IMR-90 (cell line): ENCODE measurements around the gene UBE2E2.

Experiments
- BHLHE40 ChIP-seq: fragments of 150-350 bp; IDR thresholded peaks from 2 replicates; pipeline ENCODE4 v1.6.1; 2016; ENCODE audit warnings: mild to moderate bottlenecking, low read depth, low read length
- CEBPB ChIP-seq: IDR thresholded peaks from 2 replicates; pipeline ENCODE4 v1.6.1; 2012; ENCODE audit warnings: low read depth, low read length, improper control_type of control experiment
- FOS ChIP-seq: fragments of 150-350 bp; IDR thresholded peaks from 2 replicates; pipeline ENCODE4 v1.6.1; 2016; ENCODE audit warnings: low read depth, low read length
- MXI1 ChIP-seq: IDR thresholded peaks from 2 replicates; pipeline ENCODE4 v1.6.1; 2012; ENCODE audit warnings: low read depth, mild to moderate bottlenecking, low read length, moderate library complexity, borderline replicate concordance
- NFE2L2 ChIP-seq: fragments of 150-350 bp; IDR thresholded peaks from 2 replicates; pipeline ENCODE4 v1.6.1; 2016; ENCODE audit warnings: low read depth, mild to moderate bottlenecking, low read length
- POLR2A ChIP-seq: IDR thresholded peaks from 2 replicates; pipeline ENCODE4 v1.6.1; 2012; ENCODE audit warnings: mild to moderate bottlenecking, low read depth, low read length
- RAD21 ChIP-seq: IDR thresholded peaks from 2 replicates; pipeline ENCODE4 v1.6.1; 2012; ENCODE audit warnings: low read length, improper control_type of control experiment
- RCOR1 ChIP-seq: IDR thresholded peaks from 2 replicates; pipeline ENCODE4 v1.6.1; 2012; ENCODE audit warnings: mild to moderate bottlenecking, low read length, improper control_type of control experiment; ENCODE audit not compliant: insufficient replicate concordance
- RFX5 ChIP-seq: IDR thresholded peaks from 2 replicates; pipeline ENCODE4 v1.8.0; 2012; ENCODE audit warnings: low read depth, mild to moderate bottlenecking, low read length, moderate library complexity
- SMC3 ChIP-seq: fragments of 150-350 bp; IDR thresholded peaks from 2 replicates; pipeline ENCODE4 v1.6.1; 2016; ENCODE audit warnings: low read depth, mild to moderate bottlenecking, antibody characterized with exemption, low read length, moderate library complexity
- TF ChIP-seq, protein P1 (sequence below): conservative IDR thresholded peaks from 2 replicates; pipeline ENCODE4 v1.5.1; 2012; ENCODE audit warnings: mild to moderate bottlenecking, low read depth, low read length, improper control_type of control experiment
- TF ChIP-seq, protein P2 (sequence below): fragments of 150-350 bp; IDR thresholded peaks from 2 replicates; pipeline ENCODE4 v1.6.1; 2017; ENCODE audit warnings: mild to moderate bottlenecking, antibody characterized with exemption, low read length, low read depth
- TF ChIP-seq, protein P3 (sequence below): fragments of 150-350 bp; IDR thresholded peaks from 2 replicates; pipeline ENCODE4 v1.6.1; 2016; ENCODE audit warnings: low read depth, mild to moderate bottlenecking, low read length, moderate library complexity, borderline replicate concordance

DNA sequence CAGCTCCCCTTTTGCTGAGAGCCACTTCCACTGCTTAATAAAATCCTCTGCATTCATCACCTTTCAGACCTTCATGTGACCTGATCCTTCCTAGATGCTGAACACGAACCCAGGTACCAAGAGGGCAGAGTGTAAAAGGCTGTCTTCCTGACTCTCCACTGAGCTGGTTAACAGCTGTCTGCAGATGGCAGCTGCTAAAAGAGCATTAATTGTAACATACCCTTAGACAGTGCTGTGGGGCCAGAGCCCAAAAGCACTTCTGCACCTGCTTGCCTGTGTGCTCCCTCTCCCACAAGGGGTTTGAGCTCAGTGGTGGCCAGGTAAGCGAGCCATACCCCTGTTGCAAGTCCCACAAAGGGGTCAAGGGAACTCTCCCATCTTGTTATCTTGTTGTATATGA, 187.3 kb downstream of the UBE2E2 start:
- TF ChIP-seq, protein P1, sequence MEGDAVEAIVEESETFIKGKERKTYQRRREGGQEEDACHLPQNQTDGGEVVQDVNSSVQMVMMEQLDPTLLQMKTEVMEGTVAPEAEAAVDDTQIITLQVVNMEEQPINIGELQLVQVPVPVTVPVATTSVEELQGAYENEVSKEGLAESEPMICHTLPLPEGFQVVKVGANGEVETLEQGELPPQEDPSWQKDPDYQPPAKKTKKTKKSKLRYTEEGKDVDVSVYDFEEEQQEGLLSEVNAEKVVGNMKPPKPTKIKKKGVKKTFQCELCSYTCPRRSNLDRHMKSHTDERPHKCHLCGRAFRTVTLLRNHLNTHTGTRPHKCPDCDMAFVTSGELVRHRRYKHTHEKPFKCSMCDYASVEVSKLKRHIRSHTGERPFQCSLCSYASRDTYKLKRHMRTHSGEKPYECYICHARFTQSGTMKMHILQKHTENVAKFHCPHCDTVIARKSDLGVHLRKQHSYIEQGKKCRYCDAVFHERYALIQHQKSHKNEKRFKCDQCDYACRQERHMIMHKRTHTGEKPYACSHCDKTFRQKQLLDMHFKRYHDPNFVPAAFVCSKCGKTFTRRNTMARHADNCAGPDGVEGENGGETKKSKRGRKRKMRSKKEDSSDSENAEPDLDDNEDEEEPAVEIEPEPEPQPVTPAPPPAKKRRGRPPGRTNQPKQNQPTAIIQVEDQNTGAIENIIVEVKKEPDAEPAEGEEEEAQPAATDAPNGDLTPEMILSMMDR, result no peak
- no peak for TF ChIP-seq RAD21
- TF ChIP-seq, protein P2, sequence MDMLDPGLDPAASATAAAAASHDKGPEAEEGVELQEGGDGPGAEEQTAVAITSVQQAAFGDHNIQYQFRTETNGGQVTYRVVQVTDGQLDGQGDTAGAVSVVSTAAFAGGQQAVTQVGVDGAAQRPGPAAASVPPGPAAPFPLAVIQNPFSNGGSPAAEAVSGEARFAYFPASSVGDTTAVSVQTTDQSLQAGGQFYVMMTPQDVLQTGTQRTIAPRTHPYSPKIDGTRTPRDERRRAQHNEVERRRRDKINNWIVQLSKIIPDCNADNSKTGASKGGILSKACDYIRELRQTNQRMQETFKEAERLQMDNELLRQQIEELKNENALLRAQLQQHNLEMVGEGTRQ, result no peak
- TF ChIP-seq, protein P3, sequence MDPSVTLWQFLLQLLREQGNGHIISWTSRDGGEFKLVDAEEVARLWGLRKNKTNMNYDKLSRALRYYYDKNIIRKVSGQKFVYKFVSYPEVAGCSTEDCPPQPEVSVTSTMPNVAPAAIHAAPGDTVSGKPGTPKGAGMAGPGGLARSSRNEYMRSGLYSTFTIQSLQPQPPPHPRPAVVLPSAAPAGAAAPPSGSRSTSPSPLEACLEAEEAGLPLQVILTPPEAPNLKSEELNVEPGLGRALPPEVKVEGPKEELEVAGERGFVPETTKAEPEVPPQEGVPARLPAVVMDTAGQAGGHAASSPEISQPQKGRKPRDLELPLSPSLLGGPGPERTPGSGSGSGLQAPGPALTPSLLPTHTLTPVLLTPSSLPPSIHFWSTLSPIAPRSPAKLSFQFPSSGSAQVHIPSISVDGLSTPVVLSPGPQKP, result no peak
- TF ChIP-seq SMC3, result no peak
- TF ChIP-seq FOS, result no peak
- TF ChIP-seq MXI1, result no peak
- TF ChIP-seq POLR2A, result no peak
- no peak for TF ChIP-seq RCOR1
- TF ChIP-seq RFX5, result no peak
- TF ChIP-seq BHLHE40, result no peak
- no peak for TF ChIP-seq NFE2L2
- no peak for TF ChIP-seq CEBPB
